HEK293 (cell line): ENCODE results near the gene NR2C2.

ENCODE experiments used
- CTCF ChIA-PET: fragments of 350-600 bp; formaldehyde crosslinking; extraction: SDS; loops from one replicate; lab custom pipeline; 2021; ENCODE audit warnings: antibody characterized with exemption; lab: Yijun Ruan, JAX
- POLR2A ChIA-PET: fragments of 300-600 bp; formaldehyde crosslinking; extraction: SDS; loops from one replicate; lab custom pipeline; 2020; ENCODE audit warnings: antibody characterized with exemption, inconsistent platforms; lab: Yijun Ruan, JAX
- H3K27ac ChIP-seq: fragments of 200-500 bp; sonication (Bioruptor generic); 2 replicates; pipeline ENCODE4 v1.5.1; 2014; ENCODE audit warnings: low read depth, low read length, control low read depth, inconsistent platforms; ENCODE audit errors: extremely low read depth
- H3K36me3 ChIP-seq, 2 experiments: fragments of 200-500 bp in 1 of 2; sonication (Bioruptor generic) in 1 of 2; 1 replicate in 1 of 2; 2 replicates in 1 of 2; pipeline ENCODE4 v1.5.1; 2014 to 2017; ENCODE audit warnings: inconsistent platforms in 2 of 2, low read length in 2 of 2; ENCODE audit not compliant: control insufficient read depth in 2 of 2, insufficient read depth in 1 of 2
- H3K4me1 ChIP-seq: fragments of 200-500 bp; sonication (Bioruptor generic); 2 replicates; pipeline ENCODE4 v1.5.1; 2014; ENCODE audit warnings: mild to moderate bottlenecking, low read length, inconsistent platforms; ENCODE audit not compliant: control insufficient read depth, insufficient read depth
- H3K4me3 ChIP-seq: 2 replicates; pipeline ENCODE4 v1.5.1; 2011; ENCODE audit warnings: low read depth, mild to moderate bottlenecking, control low read depth, low read length, moderate library complexity
- H3K9me3 ChIP-seq: fragments of 200-500 bp; sonication (Bioruptor generic); 2 replicates; pipeline ENCODE4 v1.5.1; 2014; ENCODE audit warnings: low read depth, low read length, inconsistent platforms; ENCODE audit not compliant: control insufficient read depth, insufficient read depth
- GLIS1 ChIP-seq: fragments of 450-650 bp; formaldehyde crosslinking; IDR thresholded peaks from 2 replicates; pipeline ENCODE4 v1.5.1; 2016; ENCODE audit warnings: missing biosample characterization, missing genetic modification characterization
- KLF16 ChIP-seq: fragments of 450-650 bp; formaldehyde crosslinking; IDR thresholded peaks from 2 replicates; pipeline ENCODE4 v1.5.1; 2017; ENCODE audit warnings: missing biosample characterization, missing genetic modification characterization
- OVOL3 ChIP-seq: fragments of 450-650 bp; formaldehyde crosslinking; IDR thresholded peaks from 2 replicates; pipeline ENCODE4 v1.5.1; 2016; ENCODE audit warnings: missing biosample characterization, missing genetic modification characterization
- SCRT1 ChIP-seq: fragments of 450-650 bp; formaldehyde crosslinking; IDR thresholded peaks from 2 replicates; pipeline ENCODE4 v1.5.1; 2016; ENCODE audit warnings: missing biosample characterization, missing genetic modification characterization, borderline replicate concordance
- ZBTB20 ChIP-seq: fragments of 450-650 bp; formaldehyde crosslinking; IDR thresholded peaks from 2 replicates; pipeline ENCODE4 v1.5.1; 2016; ENCODE audit warnings: missing biosample characterization, missing genetic modification characterization
- ZNF10 ChIP-seq: fragments of 450-650 bp; formaldehyde crosslinking; IDR thresholded peaks from 2 replicates; pipeline ENCODE4 v1.5.1; 2017; ENCODE audit warnings: missing biosample characterization, missing genetic modification characterization
- ZNF112 ChIP-seq: fragments of 450-650 bp; formaldehyde crosslinking; IDR thresholded peaks from 2 replicates; pipeline ENCODE4 v1.5.0; 2017; ENCODE audit warnings: missing biosample characterization, missing genetic modification characterization
- ZNF114 ChIP-seq: fragments of 450-650 bp; formaldehyde crosslinking; IDR thresholded peaks from 2 replicates; pipeline ENCODE4 v1.5.0; 2017; ENCODE audit warnings: missing biosample characterization, missing genetic modification characterization
- ZNF133 ChIP-seq: fragments of 450-650 bp; formaldehyde crosslinking; IDR thresholded peaks from 2 replicates; pipeline ENCODE4 v1.5.1; 2016; ENCODE audit warnings: missing biosample characterization, missing genetic modification characterization
- ZNF146 ChIP-seq: fragments of 450-650 bp; formaldehyde crosslinking; IDR thresholded peaks from 2 replicates; pipeline ENCODE4 v1.5.1; 2016; ENCODE audit warnings: missing biosample characterization, missing genetic modification characterization
- ZNF391 ChIP-seq: fragments of 450-650 bp; formaldehyde crosslinking; IDR thresholded peaks from 2 replicates; pipeline ENCODE4 v1.5.1; 2016; ENCODE audit warnings: low read depth, missing biosample characterization, missing genetic modification characterization, borderline replicate concordance
- ZNF416 ChIP-seq: fragments of 450-650 bp; formaldehyde crosslinking; IDR thresholded peaks from 2 replicates; pipeline ENCODE4 v1.5.1; 2016; ENCODE audit warnings: missing biosample characterization, missing genetic modification characterization
- ZNF518A ChIP-seq: fragments of 450-650 bp; formaldehyde crosslinking; conservative IDR thresholded peaks from 2 replicates; pipeline ENCODE4 v1.5.1; 2016; ENCODE audit warnings: low read depth, missing biosample characterization, missing genetic modification characterization
- ZNF610 ChIP-seq: fragments of 450-650 bp; formaldehyde crosslinking; IDR thresholded peaks from 2 replicates; pipeline ENCODE4 v1.5.1; 2016; ENCODE audit warnings: missing biosample characterization, missing genetic modification characterization, borderline replicate concordance
- ZNF624 ChIP-seq: fragments of 450-650 bp; formaldehyde crosslinking; IDR thresholded peaks from 2 replicates; pipeline ENCODE4 v1.5.1; 2017; ENCODE audit warnings: missing biosample characterization, missing genetic modification characterization
- ZNF677 ChIP-seq: fragments of 450-650 bp; IDR thresholded peaks from 2 replicates; pipeline ENCODE4 v1.5.0; 2018; ENCODE audit warnings: missing biosample characterization, mild to moderate bottlenecking, missing genetic modification characterization, moderate library complexity
- ZNF707 ChIP-seq: fragments of 450-650 bp; formaldehyde crosslinking; IDR thresholded peaks from 2 replicates; pipeline ENCODE4 v1.5.1; 2016; ENCODE audit warnings: missing biosample characterization, missing genetic modification characterization
- ZNF76 ChIP-seq: fragments of 450-650 bp; formaldehyde crosslinking; IDR thresholded peaks from 2 replicates; pipeline ENCODE4; 2016; ENCODE audit warnings: low read depth, missing biosample characterization, missing genetic modification characterization, borderline replicate concordance
- ZNF768 ChIP-seq: fragments of 450-650 bp; formaldehyde crosslinking; IDR thresholded peaks from 2 replicates; pipeline ENCODE4 v1.5.1; 2018; ENCODE audit warnings: missing biosample characterization, mild to moderate bottlenecking, missing genetic modification characterization
- ZNF791 ChIP-seq: fragments of 450-650 bp; formaldehyde crosslinking; IDR thresholded peaks from 2 replicates; pipeline ENCODE4 v1.5.1; 2016; ENCODE audit warnings: missing biosample characterization, missing genetic modification characterization
- TF ChIP-seq, protein P1 (sequence below): fragments of 450-650 bp; formaldehyde crosslinking; IDR thresholded peaks from 2 replicates; pipeline ENCODE4 v1.5.1; 2017; ENCODE audit warnings: missing biosample characterization, missing genetic modification characterization
- TF ChIP-seq, protein P2 (sequence below): fragments of 450-650 bp; formaldehyde crosslinking; IDR thresholded peaks from 2 replicates; pipeline ENCODE4 v1.5.1; 2016; ENCODE audit warnings: missing biosample characterization, missing genetic modification characterization
- TF ChIP-seq, protein P3 (sequence below): fragments of 450-650 bp; formaldehyde crosslinking; IDR thresholded peaks from 2 replicates; pipeline ENCODE4 v1.5.1; 2016; ENCODE audit warnings: missing biosample characterization, missing genetic modification characterization

The NR2C2 gene

DNA sequence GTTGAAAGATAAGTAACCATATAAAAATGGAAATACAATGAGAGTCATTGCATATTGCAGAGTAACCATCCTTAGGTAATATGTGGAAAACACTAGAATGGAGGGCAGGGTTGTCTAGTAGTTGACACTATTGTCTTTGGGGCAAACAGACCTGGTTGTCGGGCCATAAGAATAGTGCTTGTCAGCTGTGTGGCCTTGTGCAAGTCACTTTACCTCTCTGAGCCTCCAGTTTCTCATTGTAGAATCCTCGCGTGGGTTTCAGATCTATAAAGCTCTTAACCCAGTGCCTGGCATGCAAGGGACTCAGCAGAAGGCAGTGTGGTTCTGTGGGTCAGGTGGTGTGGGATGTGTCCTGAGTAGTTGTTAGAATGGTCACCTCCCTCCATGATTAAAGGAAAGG is 85.7 kb downstream of the NR2C2 start:
- TF ChIP-seq ZNF768 (tag by site-specific recombination) (peak; percentile 27; the same call in 1 of the 2 replicates), ZBTB20 (tag by site-specific recombination) (no peak)
- H3K4me3 ChIP-seq, result no peak overlapping the region
- H3K9me3 ChIP-seq, result no peaks in the 10 kb centered on the region
- CTCF ChIA-PET, result interaction anchor here (0.6 to 0.8 kb wide), 3 partner anchors 18 to 147 kb away, joined by 3 to 5 read pairs (median 3); no protein-coding TSS in a partner anchor
- peaks cover 41 to 91% of the 10 kb centered on the region in 2 experiments for H3K36me3 ChIP-seq
- H3K4me1 ChIP-seq, result no peaks in the 10 kb centered on the region
- POLR2A ChIA-PET, result no interaction called here
- no peak overlapping the region for H3K27ac ChIP-seq

DNA sequence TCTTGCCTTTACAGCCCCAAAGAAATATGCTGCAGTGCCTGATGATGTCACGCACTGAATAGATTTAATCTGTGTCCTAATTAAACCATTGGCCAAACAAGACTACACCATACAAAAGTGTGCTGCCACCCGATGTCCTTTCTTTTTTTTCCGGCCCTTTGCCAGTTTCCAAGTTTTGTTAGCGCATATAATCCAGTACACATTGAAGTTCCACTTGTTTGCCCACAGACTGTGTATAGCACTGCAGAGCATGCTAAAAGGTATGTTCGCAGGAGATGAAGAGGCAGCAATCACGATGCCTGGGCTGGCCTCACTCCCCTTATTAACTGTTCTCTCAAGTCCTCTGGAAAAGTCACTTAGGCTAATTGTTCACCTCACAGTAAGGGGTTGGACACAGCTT is 90.9 kb downstream of the NR2C2 start:
- POLR2A ChIA-PET, result no interaction called here
- CTCF ChIA-PET, result interaction anchor here (0.5 to 1.2 kb wide), 3 partner anchors 70 to 283 kb away, joined by 3 read pairs; no protein-coding TSS in a partner anchor
- Histone ChIP-seq H3K4me1 (no peaks in the 10 kb centered on the region), H3K4me3 (no peak overlapping the region), H3K27ac (no peak overlapping the region), H3K36me3 (peaks cover 24 to 92% of the 10 kb centered on the region in 2 experiments), H3K9me3 (no peaks in the 10 kb centered on the region)
- no peak for TF ChIP-seq ZNF416 (tag by site-specific recombination)
- TF ChIP-seq, protein P1, sequence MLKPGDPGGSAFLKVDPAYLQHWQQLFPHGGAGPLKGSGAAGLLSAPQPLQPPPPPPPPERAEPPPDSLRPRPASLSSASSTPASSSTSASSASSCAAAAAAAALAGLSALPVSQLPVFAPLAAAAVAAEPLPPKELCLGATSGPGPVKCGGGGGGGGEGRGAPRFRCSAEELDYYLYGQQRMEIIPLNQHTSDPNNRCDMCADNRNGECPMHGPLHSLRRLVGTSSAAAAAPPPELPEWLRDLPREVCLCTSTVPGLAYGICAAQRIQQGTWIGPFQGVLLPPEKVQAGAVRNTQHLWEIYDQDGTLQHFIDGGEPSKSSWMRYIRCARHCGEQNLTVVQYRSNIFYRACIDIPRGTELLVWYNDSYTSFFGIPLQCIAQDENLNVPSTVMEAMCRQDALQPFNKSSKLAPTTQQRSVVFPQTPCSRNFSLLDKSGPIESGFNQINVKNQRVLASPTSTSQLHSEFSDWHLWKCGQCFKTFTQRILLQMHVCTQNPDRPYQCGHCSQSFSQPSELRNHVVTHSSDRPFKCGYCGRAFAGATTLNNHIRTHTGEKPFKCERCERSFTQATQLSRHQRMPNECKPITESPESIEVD (tag by site-specific recombination), result no peak
- TF ChIP-seq, protein P2, sequence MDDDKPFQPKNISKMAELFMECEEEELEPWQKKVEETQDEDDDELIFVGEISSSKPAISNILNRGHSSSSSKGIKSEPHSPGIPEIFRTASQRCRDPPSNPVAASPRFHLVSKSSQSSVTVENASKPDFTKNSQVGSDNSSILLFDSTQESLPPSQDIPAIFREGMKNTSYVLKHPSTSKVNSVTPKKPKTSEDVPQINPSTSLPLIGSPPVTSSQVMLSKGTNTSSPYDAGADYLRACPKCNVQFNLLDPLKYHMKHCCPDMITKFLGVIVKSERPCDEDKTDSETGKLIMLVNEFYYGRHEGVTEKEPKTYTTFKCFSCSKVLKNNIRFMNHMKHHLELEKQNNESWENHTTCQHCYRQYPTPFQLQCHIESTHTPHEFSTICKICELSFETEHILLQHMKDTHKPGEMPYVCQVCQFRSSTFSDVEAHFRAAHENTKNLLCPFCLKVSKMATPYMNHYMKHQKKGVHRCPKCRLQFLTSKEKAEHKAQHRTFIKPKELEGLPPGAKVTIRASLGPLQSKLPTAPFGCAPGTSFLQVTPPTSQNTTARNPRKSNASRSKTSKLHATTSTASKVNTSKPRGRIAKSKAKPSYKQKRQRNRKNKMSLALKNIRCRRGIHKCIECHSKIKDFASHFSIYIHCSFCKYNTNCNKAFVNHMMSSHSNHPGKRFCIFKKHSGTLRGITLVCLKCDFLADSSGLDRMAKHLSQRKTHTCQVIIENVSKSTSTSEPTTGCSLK (tag by site-specific recombination), result no peak
- TF ChIP-seq OVOL3 (tag by site-specific recombination), result no peak
- TF ChIP-seq ZNF146 (tag by site-specific recombination), result no peak
- no peak for TF ChIP-seq GLIS1 (tag by site-specific recombination)
- TF ChIP-seq ZNF610 (tag by site-specific recombination), result no peak
- no peak for TF ChIP-seq ZNF391 (tag by site-specific recombination)
- TF ChIP-seq ZNF133 (tag by site-specific recombination), result no peak
- TF ChIP-seq KLF16, result no peak
- TF ChIP-seq ZNF677, result no peak
- no peak for TF ChIP-seq ZNF112 (tag by site-specific recombination)
- no peak for TF ChIP-seq SCRT1 (tag by site-specific recombination)

DNA sequence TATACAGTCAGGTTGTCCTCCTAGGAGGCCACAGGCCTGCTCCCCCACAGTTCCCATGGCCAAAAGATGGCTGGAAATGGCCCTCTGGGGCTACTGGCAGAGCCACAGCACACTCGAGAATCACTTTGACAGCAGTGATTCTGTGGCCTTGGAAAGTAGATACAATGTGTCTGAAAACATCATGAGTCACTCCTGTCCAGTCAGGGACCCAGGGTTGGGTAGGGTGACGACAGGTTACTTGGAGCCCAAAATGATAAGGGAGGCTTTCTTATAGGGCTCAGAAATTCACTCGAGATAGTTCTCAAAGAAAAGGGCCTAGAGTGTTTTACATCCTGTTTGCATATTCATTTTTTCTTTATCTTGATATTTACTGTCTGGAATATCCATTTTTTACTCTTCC is 93.5 kb downstream of the NR2C2 start:
- no peaks in the 10 kb centered on the region for H3K9me3 ChIP-seq
- no peak overlapping the region for H3K4me3 ChIP-seq
- H3K27ac ChIP-seq, result no peak overlapping the region
- CTCF ChIA-PET, result no interaction called here
- POLR2A ChIA-PET, result no interaction called here
- peaks cover 28 to 94% of the 10 kb centered on the region in 2 experiments for H3K36me3 ChIP-seq
- no peaks in the 10 kb centered on the region for H3K4me1 ChIP-seq
- TF ChIP-seq, protein P3, sequence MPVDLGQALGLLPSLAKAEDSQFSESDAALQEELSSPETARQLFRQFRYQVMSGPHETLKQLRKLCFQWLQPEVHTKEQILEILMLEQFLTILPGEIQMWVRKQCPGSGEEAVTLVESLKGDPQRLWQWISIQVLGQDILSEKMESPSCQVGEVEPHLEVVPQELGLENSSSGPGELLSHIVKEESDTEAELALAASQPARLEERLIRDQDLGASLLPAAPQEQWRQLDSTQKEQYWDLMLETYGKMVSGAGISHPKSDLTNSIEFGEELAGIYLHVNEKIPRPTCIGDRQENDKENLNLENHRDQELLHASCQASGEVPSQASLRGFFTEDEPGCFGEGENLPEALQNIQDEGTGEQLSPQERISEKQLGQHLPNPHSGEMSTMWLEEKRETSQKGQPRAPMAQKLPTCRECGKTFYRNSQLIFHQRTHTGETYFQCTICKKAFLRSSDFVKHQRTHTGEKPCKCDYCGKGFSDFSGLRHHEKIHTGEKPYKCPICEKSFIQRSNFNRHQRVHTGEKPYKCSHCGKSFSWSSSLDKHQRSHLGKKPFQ (tag by site-specific recombination), result no peak
- TF ChIP-seq ZNF518A (no peak), ZNF76 (no peak), ZNF707 (tag by site-specific recombination) (no peak), ZNF624 (tag by site-specific recombination) (no peak), ZNF791 (tag by site-specific recombination) (no peak), ZNF114 (tag by site-specific recombination) (no peak), ZNF10 (no peak)
